ENCODE data around the gene CSTB.
A peak's percentile ranks its signal among the peaks of the same experiment; 100 is the strongest.

The CSTB gene

DNA sequence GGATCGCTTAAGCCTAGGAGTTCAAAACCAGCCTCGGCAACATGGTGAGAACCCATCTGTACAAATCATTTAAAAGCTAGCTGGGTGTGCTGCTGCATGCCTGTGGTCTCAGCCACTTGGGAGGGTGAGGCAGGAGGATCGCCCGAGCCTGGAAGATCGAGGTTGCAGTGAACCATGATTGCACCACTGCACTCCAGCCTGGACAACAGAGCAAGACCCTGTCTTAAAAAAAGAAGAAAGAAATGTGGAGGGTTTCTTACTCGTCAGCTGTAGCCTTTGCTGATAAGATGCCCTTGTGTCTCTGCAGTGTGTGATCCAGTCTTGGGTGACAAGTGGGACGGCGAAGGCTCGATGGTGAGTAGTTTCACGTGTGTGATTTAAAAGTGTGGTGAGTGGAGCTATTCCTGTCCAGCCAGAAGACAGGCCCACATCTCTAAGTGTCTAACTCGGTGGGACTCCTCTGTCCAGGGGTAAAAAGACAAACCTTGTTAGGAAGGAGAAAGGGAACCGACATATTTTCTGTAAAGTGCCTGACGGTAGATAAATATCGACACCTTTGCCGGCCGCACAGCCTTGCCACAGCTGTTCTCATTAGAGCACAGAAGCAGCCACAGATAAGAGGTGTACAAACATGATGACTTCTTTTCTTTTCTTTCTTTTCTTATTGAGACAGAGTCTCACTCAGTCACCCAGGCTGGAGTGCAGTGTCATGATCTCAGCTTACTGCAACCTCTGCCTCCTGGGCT lies 30.2 kb downstream of the CSTB start:
- no peak for DNase-seq

GRCh38 chr21:43744725-43745124 lies 31.4 kb downstream of the CSTB start:
- no peak for DNase-seq

GRCh38 chr21:43743947-43744346 lies 32.2 kb downstream of the CSTB start:
- DNase-seq: no peak

DNA sequence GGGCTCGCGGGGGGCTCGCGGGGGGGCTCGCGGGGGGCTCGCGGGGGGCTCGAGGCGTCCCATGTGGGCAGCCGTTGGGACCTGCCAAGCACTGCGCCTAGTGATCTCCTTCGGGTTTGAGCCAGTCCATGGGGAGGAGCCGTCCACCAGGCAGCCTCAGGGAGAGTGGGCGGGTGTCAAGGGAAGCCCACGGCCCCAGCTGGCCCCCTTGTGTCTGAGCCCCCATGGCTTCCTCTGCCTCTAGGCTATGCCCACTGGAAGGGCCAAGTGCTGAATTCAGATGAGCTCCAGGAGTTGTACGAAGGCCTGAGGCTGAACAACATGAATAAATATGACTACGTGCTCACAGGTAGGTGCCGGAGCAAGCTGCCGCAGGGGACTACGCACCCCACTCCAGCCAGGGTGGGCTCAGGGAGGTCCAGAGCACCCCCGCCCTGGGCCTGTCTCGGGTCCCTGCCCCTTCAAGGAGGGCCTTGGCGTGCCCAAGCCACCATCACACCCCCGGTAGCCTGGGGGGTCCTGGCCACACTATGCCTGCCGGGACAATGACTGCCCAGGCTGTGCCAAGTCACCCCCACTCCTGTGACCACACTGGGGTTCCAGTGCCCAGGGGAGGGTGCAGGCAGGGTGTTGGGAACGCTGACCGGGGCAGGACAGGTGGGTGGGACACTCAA lies 34.5 kb downstream of the CSTB start:
- no peak for DNase-seq

DNA sequence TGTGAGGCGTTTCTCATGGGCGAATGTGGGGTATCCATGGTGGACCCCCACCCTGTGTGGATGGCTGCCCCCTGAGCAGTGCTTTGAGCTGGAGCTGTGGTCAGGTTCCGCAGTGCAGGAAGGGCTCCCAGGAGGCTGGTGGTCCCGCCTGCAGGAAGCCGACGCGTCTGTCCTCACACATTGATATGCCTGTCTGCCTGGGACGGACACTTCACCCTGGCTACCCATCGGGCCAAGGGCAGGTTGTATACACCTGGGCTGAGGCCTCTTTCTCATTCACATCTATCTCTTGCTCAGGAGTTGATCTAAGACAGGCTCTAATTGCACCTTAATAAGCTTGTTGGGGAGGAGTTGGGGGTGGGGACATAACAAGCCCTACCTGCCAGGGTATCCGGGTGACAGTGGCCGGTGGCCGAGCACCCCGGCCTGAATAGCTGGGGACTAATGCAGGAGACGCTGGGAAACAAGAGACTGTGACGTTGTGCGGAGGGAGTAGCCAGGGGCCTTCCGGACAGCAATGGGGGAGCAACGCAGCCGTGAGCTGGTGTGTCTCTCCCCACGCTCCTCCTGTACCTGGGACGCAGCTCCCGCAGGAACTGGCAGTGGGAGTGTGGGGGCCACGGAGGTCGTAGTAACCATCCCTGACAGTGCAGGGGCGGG lies 35.5 kb downstream of the CSTB start:
- peak in 1 of 2 experiments; percentile 56 for DNase-seq

DNA sequence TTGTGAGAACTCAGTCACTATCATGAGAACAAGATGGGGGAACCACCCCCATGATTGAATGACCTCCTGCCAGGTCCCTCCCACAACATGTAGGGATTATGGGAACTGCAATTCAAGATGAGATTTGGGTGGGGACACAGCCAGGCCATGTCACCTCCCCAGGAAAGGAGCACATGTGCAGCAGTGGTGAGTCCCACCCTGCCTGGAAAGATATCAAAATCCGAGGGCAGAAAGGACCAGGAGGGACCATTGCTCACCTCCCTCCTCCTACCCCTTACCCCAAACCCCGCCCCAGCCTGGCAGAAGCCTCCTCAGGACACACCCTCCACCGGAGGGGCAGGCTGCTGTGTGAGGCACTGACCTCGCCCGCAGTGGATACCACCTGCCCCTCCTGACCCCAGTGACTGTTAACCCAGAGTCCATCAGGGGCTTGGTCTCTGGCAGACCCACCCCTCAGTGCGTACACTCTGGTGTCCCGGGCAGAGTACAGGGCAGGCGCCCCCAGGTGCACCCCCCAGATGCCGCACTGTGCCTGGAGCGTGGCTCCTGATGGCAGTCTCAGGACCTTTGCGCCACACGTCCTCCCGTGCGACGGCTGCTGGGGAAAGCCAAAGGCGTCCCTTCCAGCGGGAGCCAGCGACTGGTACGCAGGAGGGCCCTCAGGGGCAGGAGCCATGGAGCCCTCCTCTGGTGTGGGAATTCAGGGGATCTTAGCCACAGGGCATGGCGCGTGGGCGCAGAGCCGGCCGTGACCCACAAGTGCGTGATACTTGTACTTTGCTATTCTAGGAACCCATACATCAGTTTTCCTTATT lies 36.3 kb downstream of the CSTB start:
- no peak for DNase-seq

DNA sequence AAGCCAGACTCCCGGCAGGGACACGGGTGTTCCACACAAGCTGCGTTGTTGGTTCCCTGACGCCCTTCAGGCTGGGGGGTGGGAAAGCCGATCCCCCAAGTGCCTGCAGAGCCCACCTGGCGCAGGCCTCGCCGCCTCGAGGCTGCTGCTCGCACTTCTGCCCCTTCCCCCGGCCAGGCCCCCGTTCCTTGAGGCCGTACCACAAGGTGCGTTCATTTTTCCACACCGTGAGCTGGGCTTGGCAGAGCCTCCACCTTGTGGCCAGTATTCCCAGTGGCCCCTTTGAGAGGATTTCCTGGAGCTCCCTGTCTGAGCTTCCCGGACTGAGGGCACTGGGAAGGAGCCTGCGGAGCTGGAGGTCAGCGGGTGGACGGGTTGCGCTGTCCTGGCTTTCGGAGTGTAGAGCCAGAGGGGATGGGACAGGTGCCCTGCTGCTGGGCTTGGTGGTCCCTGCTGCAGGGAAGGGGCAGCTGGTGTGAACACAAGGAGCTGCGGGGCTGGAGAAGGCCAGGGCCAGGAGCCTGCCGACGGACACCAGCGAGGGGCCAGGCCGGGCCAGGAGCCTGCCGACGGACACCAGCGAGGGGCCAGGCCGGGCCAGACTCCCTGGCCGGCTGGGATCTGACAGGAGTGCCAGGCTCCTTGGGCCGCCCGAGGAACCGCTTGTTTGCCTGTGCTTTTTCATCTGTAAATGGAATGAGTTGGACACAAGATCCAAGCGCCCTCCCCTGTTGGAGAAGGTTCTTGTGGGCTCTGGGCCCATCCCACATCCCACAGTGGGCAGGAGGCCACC lies 38.8 kb downstream of the CSTB start:
- DNase-seq: no peak

DNA sequence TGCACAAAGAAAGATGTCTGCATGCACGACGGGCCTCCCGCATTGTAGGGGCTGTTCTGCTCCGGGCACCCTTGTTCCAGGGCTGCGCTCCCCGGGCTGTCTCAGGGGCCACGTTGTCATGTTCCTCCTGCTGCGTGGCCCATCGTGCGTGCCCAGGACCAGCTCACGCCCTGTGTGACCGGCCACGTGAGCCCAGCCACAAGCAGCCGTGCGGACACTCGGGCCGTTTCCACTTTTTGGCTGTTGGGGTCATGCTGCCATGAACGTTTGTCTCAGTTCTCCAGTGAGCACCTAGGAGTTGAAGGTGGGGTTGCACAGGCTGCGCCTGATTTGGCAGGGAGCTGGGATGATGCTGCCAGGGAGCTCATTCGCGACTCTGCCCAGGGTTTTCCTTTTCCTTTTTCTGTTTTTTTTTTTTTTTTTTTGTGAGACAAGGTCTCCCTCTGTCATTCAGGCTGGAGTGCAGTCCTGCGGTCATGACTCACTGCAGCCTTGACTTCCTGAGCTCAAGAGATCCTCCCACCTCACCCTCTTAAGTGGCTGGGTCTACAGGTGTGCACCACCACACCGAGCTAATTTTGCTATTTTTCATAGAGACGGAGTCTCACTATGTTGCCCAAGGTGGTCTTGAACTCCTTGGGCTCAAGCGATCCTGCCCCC lies 39.8 kb downstream of the CSTB start:
- DNase-seq: no peak

DNA sequence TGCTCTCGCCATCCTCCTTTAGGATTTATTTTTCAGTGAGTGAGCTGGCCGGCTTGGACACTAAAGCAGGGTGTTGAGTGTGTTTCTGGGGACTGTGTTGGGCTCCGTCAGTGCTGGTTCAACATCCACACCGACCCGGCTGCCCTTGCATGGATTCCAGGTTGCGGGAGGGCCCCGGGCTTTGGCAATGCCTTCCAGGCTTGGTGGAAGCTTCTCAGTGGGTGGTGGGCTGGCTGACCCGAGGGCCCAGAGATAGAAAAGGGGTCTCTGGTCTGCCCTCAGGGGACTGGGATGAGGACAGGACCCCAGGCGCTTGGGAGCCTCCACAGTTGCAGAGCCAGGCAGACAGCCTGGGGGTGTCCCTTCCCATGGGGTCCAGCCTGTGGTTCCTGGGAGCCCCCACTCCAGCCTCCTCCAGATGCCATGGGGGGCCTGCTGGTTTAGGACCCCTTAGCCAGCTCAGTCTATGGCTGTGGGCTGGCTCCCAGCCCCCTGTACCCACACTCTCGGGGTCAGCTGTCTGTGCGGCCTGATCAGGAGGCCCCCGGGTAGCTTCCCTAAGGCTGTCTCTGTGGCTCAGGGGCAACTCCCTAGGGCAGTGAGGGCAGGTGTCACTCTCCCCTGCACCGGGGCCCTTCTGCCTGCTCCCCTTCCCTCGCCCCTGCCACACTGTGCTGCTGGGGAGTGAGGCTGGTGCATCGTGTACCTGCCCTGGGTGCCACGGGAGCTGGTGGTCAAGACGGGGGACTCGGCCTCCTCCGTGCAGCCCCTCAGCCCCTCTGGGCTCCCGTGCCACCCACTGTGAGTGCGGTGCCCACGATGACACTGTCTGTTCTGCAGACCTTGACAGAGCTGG lies 40.6 kb downstream of the CSTB start:
- no peak for DNase-seq

GRCh38 chr21:43734928-43735229 lies 41.2 kb downstream of the CSTB start:
- DNase-seq: no peak

DNA sequence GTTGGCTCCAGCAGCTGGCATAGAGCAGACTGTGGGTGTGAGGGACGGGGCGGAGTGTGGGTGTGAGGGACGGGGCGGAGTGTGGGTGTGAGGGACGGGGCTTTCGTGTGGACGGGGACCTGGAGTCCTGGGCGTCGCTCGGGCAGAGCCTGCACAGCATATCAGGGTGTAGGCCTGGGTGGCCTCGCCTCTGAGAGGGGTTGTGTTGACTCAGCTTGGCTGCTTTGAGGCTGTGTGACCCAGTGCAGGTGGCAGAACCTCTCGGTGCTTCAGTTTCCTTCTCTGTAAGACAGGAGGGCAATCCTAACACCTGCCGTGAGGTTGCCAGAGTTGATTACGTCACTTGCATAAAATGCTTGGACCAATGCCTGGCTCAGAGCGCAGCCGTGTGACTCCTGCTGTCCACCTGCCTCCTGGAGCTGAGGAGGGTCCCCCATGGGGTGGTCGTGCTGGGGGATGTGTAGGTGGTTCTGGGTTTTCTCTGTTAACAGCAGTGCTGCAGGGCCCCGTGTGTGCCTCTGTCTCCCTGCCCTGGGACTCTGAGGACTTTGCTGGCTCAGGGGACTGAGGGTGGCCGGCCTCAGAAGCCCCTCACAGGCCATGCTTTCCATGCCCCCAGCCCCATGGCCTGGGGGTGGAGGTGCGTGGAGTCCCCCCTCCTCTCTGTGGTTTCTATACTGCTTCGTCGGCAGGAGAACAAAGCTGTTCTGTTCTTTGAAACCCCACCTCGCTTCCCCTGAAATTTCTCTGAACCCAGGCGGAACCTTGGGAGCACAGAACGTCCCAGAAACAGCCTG lies 41.8 kb downstream of the CSTB start:
- no peak for DNase-seq

DNA sequence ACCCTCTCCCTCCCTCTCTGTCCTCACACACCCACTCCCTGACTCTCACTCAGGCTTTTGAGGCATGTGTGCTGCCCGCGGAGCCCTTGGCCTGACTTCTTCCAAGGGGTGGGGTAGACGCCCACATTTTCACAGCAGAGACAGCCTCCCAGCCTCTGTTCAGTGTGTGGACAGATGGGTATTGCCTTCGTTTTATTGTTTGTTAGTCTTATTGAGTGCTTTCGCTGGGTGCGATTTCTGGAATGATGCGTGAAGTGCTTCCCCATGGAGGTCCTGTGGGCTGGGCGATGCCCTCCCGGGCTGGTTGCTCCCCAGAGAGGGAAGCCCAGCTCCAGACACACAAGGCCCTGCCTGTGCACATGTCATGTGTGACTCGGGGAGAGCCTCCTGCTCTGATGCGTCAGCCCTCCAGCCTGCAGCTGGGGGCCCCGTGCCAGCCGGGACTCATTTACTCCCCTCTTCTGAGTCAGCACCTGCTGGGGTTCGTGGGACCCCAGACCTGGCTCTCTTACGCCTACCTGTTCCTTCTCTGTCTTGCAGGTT lies 42.5 kb downstream of the CSTB start:
- DNase-seq: no peak

DNA sequence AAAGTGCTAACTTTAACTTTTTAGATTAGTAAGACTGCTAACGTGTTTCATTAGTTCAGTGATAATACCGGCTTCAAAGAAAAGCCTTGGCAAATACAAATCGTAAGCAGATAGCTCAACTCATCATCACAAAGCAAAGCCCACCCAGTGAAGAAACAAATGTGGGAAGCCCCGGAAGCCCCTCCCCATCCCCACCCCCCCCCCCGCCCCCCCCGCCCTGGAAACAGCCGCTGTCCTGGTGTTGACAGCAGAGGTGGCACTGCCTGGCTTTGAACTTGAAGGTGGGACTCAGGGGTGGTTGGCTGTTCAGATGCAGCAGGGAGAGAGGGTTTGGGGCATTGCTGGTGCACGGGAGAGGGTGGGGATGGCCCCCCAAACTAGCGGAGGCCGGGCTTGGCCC lies 43.0 kb downstream of the CSTB start:
- no peak for DNase-seq

DNA sequence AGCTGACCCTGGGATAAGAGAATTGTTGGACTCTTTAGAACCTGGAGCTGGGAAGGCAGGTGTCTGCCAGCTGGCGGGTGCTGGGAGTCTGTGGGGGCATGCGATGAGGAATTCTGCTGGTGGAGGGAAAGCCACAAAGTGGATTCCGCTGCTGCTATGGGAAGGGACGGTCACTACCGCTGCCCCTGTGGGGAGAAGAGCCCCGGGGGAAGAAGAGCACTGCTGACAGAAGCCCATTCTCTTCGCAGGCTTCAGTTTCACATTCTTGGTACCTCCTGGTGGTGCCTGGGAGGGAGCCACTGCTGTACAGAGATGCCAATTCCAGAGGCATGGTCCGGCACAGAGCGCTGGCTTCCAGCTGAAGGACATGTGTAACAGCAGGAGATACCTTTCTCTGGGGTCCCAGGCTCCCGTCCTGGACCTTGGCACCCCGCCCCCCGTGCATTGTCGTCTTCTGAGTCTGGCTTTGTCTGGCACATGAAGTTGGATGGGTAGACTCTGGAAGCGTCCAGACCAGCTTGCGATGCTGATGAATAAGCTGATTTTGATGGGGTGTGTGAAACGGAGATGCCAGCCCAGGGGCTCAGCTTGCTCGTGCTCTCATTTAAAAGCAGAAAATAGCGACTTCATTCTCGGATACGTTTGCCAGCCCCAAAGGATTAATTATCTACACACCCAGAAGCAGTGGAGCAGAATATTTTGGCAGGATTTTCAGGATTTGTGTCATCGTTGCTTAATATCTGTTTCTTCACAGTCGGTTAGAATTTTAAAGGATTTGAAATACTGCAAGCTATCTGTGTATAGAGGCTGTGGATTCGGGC lies 44.0 kb downstream of the CSTB start:
- DNase-seq: no peak

DNA sequence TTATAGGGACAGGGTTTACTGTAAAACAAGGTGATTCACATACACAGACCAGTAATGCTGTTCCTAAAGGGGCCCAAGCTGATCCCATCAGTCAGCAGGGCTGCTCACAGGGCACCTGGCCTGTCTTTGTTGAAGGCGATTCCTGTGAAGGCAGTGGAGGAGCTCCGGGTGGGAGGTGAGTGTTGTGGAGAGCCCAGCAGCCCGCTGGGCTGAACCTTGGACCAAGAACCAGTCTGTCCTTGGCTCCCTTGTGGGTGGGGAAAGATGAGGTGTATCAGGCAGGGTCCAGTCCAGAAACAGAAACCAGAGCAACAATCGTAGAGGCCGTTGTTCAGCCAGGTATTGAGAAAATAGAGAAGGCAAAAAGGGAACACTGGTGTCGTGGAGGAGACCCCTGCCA lies 44.6 kb downstream of the CSTB start:
- DNase-seq: no peak

- DNase-seq: peak; percentile 74 to 85
Measured at GRCh38 chr21:43728467-43729390, 47.4 kb downstream of the CSTB start.

GRCh38 chr21:43728154-43728466 lies 48.0 kb downstream of the CSTB start:
- DNase-seq: no peak
